Measurements from ENCODE around the gene FASN.

Gene FASN

DNA sequence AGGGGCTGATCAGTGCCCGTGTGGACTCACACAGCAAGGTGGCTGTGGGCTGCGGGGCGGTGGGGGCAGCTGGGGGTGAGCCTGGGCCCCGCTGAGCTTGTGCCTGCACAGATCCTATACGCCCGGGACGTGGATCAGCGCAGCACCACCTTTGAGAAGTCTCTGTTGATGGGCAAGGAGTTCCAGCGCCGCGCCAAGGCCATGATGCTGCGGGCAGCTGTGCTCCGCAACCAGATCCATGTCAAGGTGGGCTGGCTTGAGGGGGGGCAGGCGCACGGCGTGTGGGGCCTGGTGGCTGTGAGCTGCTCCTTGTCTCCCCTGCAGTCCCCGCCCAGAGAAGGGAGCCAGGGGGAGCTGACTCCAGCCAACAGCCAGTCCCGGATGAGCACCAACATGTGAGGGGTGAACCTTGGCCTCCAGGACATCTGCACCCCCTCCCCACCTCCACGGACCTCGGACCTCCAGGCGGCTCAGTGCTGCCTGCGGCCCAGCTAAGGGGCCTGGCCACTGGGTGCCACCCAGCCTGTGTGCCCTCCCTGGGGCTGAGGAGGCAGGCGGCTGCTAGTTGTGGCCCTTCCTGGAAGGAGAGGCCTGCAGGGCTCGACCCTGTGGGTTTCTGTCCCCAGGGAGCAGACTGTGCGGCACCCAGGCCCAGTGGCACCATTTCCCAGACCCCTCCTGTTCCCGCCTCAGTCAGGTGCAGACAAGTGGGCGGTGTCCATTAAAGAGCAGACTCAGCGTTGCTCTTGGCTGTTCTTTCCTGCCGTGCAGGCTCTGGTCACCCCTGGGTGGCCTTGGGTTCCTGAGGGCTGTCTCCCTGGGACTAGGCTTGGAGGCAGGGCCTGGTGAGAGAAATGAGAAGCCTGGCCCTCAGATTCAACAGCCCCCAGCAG, 41.1 kb downstream of the FASN start:
- no peak for DNase-seq (ENCODE audit: low read depth, low spot score)

DNA sequence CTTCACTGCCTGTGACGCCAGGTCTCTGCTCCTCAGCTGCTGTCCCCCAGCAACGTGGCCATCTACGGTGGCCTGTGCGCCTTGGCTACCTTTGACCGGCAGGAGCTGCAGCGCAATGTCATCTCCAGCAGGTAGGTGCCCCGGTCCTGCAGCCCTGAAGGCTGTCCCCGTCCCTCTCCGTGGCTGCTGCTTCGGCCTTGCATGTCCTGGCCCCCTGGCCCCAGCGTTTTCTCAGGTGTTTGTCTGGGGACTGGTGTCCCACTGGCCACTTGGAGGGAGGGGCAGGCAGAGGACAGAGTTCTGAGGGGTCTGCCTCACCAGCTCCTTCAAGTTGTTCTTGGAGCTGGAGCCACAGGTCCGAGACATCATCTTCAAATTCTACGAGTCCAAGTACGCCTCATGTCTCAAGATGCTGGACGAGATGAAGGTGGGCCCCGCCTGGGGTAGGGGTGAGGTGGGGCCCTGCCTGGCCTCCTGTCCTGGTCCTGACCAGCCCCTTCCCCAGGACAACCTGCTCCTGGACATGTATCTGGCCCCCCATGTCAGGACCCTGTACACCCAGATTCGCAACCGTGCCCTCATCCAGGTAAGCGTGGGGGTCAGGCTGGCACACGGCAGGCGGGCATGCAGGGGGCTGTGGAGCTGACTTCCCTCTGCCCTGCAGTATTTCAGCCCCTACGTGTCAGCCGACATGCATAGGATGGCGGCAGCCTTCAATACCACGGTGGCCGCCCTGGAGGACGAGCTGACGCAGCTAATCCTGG, 41.9 kb downstream of the FASN start:
- DNase-seq (ENCODE audit: low read depth, low spot score): no peak

DNA sequence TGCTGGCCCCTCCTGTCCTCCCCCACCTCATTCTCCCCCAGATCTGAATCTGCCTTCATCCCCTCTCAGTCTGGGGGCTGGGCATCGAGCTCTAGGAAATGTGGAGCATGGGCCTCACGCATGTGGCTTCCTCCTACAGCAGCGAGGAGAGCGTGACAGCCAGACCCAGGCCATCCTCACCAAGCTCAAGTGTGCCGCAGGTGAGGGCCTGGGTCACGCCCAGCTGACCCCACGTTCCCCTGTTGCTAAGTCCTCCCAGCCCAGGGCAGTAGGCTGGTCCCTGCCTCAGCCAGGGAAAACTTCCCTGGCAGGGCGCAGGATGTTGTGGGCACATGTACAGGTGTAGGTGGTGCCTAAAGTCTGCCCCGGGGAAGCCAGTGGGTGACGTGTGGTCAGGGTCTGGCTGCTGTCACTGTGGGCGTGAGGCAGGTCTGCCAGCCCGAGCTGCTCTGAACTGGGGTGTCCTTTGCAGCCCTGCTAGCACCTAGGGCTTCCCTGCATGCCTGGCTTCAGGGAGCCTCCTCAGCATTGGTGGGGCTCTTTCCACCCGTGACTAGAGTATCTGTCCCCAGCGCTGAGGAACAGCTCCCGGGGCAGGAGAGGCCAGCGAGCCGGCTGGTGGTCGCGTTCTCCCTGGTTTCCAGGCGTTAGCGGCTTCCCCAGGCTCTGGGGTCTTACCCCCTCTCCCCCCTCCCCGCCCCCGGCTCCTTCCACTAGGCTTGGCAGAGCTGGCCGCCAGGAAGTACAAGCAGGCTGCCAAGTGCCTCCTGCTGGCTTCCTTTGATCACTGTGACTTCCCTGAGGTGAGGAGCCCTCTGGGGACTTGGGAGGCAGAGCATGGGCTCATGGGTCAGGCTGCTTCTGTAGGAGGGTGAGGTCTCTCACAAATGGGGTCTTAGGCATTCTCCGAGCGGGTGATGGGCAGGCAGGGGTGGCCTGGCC, 42.7 kb downstream of the FASN start:
- DNase-seq (ENCODE audit: low read depth, low spot score): no peak

DNA sequence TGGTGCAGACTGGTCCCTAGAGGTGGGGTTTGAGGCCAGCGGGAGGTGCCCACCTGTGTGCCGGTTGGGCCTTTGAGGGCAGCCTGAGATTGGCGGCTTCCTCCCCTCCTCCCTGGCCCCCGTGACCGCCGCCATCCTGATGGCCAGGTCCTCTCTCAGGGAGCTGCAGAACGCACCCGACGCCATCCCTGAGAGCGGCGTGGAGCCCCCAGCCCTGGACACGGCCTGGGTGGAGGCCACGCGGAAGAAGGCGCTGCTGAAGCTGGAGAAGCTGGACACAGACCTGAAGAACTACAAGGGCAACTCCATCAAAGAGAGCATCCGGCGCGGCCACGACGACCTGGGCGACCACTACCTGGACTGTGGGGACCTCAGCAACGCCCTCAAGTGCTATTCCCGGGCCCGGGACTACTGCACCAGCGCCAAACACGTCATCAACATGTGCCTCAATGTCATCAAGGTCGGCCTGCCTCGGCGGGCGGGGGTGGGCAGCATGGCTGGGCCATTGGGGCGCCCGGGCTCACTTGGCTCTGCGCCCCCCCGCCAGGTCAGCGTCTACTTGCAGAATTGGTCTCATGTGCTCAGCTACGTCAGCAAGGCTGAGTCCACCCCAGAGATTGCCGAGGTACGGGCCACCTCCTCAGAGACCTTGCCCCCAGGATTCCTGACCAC, 43.5 kb downstream of the FASN start:
- no peak for DNase-seq (ENCODE audit: low read depth, low spot score)

DNA sequence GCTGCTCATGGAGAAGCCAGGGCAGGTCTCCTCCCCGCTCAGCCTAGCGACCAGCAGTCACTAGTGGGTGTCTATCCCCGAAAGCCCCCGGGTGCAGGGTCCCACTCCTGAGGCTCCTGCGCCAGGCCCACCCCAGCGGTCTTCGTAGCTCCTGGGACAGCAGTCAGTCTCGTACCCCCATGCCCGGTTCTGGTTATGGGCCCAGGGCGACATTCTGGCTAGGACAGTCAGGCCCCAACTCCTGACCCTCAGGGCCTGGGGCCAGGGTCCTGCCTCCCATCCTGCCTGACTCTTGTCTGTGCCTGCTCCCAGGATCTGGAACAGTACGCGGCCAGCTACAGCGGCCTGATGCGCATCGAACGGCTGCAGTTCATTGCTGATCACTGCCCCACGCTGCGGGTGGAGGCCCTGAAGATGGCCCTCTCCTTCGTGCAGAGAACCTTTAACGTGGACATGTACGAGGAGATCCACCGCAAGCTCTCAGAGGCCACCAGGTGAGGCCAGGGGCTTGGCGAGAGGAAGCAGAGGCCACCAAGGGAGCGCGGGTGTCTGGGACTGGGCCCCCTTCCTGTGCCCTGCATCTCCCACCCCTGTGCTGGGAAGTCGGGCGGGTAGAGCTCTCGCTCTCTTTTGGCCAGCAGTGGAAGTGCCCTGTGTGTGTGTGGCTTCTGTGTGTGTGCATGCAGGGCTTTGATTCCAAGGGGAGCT, 44.3 kb downstream of the FASN start:
- DNase-seq (ENCODE audit: low read depth, low spot score): no peak

DNA sequence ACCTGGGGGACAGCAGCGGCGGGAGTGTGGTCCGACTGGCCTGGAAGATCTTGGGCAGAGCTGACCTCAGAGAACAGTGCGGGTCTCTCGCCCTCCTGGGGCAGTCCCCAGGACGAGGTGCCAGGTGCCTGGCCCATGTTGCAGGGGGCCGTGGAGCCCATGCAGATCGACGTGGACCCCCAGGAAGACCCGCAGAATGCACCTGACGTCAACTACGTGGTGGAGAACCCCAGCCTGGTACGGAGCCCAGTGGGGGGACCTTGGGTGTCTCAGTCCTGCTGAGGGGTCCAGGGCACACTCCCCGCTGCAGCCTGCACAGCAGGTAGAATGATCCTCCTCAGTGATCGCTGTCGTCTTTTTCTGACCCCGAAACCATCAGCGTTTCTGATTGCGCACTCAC, 44.9 kb downstream of the FASN start:
- DNase-seq (ENCODE audit: low read depth, low spot score): no peak

DNA sequence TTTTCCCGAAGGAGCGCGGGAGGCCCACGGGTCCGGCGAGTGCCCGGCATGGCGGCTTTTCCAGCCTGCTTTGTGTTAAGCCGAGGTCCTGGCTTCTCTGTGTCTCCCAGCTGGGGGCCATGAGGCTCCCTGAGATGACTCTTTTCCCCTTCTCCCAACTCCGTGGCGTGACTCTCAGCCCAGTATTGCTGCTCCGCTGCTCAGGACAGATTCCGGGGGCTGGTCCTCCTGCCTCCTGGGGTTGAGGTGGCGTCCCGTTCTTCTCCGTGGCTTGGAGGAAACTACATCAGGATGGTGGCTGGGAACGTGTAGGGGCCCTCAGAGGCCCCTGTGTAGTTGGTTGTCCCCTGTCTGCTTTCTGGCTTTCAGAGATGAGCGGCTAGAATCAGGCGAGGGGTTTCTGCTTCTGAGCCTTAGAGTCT, 45.4 kb downstream of the FASN start:
- DNase-seq (ENCODE audit: low read depth, low spot score): no peak

DNA sequence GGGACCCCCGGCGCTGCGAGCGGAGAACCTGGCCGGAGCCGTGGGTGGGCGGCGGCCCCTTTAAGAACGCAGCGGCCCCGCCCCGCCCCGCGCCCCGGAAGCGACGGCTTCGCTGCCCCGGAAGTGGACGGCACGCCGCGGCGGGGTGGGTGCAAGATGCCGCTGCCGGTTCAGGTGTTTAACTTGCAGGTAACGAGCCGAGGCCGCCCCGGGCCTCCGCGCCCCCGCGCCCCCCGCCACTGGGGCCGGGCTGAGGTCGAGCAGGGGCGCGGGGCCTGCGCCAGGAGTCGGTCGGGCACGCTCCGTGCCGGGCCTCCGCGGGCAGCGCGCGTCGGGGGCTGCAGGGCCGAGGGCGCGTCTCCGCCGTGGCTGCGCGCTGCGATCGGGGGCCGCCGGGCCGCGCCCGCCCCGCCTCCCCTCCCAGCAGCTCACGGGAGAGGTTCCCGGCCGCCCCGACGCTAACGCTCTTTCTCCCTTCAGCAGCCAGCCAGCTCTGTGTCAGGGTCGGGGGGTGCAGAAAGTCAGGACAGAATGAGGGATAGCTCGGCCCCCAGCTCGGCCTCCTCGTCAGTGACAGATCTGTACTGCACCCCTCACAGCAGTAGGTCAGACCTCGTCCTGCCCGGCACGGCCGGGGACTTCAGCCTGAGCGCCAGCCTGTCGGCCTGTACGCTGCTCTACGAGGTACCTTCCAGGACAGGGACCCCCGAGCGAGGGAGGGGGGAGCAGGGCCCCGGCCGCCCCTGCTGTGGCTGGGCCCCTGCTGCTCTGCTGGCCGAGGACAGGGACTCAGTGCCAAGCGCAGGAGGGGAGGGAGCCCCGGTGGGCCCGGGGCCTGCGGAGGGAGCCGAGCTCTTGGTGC, 46.0 kb downstream of the FASN start, which contains the start of the genes GPS1 and RFNG:
GPS1 (plus strand) TSS at position 123 of the 862 bp plus-strand sequence; CDS start at position 157, 34 bp downstream.
RFNG (minus strand) TSS at position 36 of the 862 bp plus-strand sequence. CDS start 45 bp downstream, outside the sequence.
- DNase-seq (ENCODE audit: low read depth, low spot score): no peak

DNA sequence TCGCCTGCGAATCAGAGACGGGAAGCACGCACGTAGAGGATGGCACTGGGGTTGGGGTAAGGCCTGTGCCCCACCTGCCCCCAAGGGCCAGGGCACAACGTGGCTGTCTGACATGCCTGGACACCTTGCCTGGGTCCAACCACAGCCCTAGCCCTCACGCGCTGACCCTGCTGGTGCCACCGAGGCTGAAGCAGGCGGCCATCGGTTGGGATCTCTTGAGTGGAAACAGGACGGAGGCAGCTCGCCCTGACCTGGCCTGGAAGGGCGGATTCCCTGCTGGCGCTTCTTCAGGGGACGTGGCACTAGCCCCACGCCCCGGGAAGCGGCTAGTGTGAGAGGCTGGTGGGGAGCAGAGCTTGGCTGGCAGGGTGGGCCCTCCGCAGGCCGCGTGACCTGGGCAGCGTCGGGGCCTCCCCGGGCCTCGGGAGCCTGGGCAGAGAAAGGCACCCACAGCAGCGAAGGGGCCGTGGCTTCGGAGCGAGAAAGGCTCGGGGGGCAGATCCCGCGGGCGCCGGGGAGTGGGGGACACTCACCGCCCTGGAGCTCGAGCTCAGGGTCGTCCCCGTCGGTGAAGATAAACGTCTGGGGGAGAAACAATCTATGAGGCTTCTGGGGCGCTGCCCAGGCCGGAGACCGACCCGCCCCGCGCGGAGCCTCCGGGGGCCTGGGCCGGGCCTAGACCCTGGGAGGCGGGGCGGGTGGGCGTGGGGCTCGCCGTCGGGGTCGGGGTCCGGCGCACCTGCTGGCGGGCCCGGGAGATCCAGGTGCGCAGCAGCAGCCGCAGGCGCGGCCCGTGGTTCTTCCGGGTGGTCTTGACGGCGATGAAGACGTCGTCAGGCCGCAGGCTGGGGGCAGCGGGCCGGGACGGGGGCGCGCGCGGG, 47.0 kb downstream of the FASN start:
- DNase-seq (ENCODE audit: low read depth, low spot score): no peak

DNA sequence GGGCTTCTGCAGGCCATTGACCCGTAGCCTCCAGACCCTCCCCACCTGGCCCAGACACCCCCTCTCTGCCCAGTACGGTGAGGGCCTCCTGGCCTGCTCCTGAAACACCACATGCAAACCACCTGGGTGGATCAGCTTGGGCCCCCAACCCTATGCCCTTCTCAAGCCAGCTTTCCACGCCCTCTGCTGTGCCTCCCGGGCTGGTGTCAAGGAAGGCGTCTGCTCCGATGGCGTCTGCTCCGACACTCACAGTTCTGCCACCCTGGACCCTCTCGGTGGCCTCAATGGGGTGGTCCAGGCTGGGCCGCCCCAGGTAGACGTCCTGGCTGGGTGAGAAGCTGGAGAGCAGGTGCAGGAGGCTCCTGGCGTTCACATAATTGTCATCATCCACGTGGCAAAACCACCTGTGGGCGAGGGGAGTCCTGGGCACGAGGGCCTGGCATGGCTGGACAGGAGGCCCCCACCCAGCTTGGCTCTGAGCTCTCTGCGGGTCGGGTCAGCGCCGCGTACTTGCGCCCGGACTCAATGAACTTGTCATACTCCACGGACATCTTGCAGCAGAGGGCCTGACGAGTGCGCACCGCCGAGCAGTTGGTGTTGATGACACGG, 47.8 kb downstream of the FASN start:
- DNase-seq (ENCODE audit: low read depth, low spot score): no peak

DNA sequence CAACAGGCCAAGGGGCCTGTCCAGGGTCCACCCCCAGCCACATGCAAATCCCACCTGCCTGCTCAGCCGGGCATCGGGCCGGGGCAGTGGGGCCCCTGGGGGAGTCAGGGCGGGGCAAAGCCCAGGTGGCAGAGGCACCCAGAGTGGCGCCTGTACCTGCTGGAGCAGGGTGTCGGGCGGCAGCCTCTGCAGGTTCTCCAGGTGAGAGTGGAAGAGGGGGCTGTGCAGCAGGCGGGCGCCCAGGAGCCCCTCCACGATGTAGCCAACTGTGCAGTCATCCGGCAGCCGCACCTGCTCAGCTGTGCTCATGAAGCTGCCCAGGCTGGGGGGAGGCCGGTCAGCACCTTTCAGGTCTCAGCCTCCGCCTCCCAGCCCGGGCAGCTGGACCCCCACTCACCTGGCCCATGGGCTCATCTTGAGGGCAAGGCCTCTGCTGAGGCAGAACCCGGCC, 48.5 kb downstream of the FASN start:
- DNase-seq (ENCODE audit: low read depth, low spot score): no peak

DNA sequence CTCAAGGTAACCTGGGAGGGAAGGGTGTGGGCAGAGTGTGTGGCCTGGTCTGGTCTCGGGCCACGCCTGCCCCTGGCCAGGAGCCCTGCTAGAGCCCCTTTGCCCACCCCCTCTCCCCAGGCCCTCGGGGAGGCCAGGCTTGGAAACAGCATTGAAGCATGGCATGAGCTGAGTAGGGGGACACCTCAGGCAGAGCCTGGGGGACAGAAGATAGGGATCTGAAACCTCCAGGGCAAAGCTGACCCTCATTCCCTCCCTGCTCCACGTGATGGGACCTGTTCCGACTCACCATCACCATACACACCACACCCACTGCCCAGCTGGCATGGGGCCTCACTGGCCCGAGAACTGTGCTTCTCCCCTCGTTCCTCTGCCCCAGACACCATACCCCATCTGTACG, 48.9 kb downstream of the FASN start:
- DNase-seq (ENCODE audit: low read depth, low spot score): no peak

DNA sequence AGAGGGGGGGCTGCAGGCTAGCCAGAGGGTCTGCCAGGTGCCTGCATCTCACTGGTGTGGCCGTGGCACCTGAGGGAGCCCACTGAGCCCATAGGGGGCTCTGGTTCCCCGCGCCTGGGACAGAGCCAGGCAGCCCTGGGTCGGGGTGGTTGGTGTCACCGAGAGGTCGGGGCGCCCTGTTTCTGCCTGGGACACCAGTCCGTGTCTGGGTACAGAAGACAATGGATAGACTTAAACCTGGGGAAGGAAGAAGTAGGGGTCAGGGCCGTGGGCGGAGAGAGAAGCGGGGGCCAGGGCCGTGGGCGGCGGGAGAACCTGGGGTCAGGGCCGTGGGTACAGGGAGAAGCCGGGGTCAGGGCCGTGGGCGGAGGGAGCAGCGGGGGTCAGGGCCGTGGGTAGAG, 49.5 kb downstream of the FASN start:
- no peak for DNase-seq (ENCODE audit: low read depth, low spot score)

DNA sequence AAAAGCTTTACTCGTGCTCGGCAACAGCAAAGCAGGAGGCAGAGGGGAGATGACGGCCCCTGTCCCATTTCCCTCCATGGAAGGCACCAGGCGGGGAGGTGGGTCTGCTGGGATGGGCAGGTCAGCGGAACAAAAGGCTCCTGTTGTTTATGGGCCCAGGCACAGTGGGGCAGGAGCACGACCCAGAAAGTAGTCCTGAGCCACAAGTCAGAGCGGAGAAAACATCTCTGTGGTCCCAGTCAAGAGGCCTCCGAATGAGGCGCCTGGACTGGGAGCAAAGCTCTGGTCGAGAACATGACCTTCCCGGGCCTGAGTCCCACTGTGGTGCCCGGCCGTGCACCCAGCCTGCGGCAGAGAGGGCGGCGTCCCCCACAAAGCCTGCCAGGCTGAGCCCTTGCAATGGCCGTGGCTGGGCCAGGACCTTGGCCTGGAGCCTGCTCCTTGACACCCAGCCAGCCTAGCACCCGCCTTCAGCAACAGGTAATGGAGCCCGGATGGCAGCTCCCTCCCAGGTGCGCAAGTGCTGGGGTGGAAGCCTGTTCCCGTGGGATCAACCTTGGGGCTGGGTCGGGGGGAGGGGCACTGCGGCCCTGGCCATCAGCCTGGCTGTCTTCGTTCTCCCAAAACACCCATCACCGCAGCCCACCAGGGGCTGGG, 50.0 kb downstream of the FASN start:
- no peak for DNase-seq (ENCODE audit: low read depth, low spot score)

DNA sequence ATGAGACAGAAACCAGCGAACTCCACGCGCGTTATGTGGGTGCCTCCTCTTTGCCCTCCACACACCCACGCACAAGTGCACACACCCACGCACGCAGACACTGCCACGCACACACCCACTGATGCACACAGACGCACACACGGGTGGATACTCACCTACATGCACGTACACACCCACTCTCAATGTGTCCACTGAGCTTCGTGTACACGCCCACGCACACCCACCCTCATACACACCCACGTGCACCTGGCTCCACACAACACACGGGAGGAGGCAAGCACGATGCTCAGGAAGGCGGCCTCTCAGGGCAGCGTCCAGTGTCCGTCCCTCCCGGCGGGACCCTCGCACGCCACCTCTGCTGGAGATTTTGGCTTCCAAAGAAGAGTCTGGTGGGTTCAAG, 50.7 kb downstream of the FASN start:
- no peak for DNase-seq (ENCODE audit: low read depth, low spot score)

DNA sequence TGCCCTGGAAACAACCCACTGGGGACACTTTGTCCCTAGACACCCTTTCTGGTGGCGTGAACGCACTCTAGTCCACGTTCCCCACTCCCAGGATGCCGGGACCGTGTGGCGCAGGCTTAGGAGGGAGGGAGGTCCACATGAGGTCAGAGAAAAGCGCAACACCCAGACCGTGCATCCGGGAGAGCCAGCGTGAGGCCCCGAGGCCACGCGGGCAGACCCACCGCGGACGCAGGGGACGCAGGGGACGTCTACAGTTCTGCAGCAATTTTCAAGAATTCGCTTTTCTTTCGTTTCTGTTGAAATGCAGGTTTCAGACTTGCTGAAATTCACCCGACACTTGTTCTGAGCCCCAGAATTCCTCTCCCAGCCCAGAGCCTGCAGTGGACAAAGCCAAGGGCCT, 51.1 kb downstream of the FASN start:
- DNase-seq (ENCODE audit: low read depth, low spot score): no peak

DNA sequence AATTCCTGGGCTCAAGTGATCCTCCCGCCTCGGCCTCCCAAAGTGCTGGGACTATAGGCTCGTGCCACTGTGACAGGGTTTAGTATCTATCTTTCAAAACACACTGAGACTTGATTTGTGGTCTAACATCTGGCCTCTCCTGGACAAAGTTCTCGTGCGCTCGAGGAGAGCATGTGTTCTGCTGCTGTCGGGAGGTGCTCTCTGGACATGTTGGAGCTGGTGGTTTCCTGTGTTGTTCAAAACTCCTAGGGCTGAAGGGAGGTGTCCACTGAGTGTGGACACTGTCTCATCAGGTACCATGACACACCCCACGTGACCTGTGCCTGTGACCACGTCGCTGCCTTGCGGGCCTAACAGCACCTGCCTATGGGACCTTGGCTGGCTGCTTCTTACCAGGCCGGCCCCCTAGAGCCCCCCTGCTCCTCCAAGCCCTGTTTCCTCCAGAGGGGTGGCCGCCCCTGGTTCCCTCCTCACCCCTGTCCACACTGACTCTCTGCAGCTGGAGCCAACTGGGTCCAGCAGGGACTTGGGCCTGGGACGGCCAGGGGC, 52.0 kb downstream of the FASN start:
- DNase-seq (ENCODE audit: low read depth, low spot score): no peak
